GM12874 (cell line): ENCODE measurements around the gene GMPS.

Source experiments
- CTCF ChIP-seq: IDR thresholded peaks from 2 replicates; pipeline ENCODE4 v1.5.1; 2011; ENCODE audit warnings: low read depth, mild to moderate bottlenecking, control low read depth, low read length, moderate library complexity; ENCODE audit not compliant: insufficient read depth

GMPS gene

GRCh38 chr3:155870945-155871745 is 695 bp downstream of the GMPS start:
- no peak for TF ChIP-seq CTCF

- no peak for TF ChIP-seq CTCF
These were observed 1.3 kb downstream of the GMPS start for GRCh38 chr3:155871746-155872158.

- no peak for TF ChIP-seq CTCF
These were observed 2.6 kb downstream of the GMPS start for GRCh38 chr3:155872904-155873646.

GRCh38 chr3:155876037-155876436 is 5.6 kb downstream of the GMPS start:
- TF ChIP-seq CTCF, result no peak

- no peak for TF ChIP-seq CTCF
These were observed 6.1 kb downstream of the GMPS start for GRCh38 chr3:155876503-155876902.

- no peak for TF ChIP-seq CTCF
These were observed 9.8 kb downstream of the GMPS start for GRCh38 chr3:155880286-155880685.

GRCh38 chr3:155884292-155884691 is 13.8 kb downstream of the GMPS start:
- no peak for TF ChIP-seq CTCF
